CD4-positive, alpha-beta T cell (primary cell): Measurements from ENCODE around the gene ANKK1. TPM values are rescaled to one million over a fixed set of nuclear protein-coding genes. Genes with fewer than 3 reads are reported as not detected.

ENCODE experiments used
- ATAC-seq: fragments of 200-7000 bp; cut with Tn5 transposase; one replicate; pipeline ENCODE4 v1.10.0; 2022; ENCODE audit warnings: mild to moderate bottlenecking; ENCODE audit not compliant: poor library complexity
- CTCF ChIA-PET: fragments of 350-600 bp; sonication (Branson Sonifier 250); formaldehyde crosslinking; loops from one replicate; lab custom pipeline; 2021; ENCODE audit warnings: antibody characterized with exemption, inconsistent platforms; lab: Charles Lee
- POLR2A ChIA-PET: fragments of 350-600 bp; sonication (Branson Sonifier 250); formaldehyde crosslinking; loops from one replicate; lab custom pipeline; 2021; ENCODE audit warnings: antibody characterized with exemption, inconsistent platforms; lab: Charles Lee
- DNase-seq, 14 experiments: peaks; one replicate each; pipeline ENCODE4 v3.0.0-alpha.2; 2013 to 2020; ENCODE audit warnings: mixed read lengths in 2 of 14
- H3K27ac ChIP-seq, 2 donors: one replicate each; pipeline versions ENCODE4 v1.5.1 to v1.7.0; 2013; ENCODE audit warnings: low read length in 2 of 2, low read depth in 1 of 2, mild to moderate bottlenecking in 1 of 2
- H3K27me3 ChIP-seq, 2 experiments: 1 replicate in 1 of 2; 2 replicates in 1 of 2; pipeline versions ENCODE4 v1.6.1 to v1.7.0; 2013; ENCODE audit warnings: low read length in 2 of 2, control low read depth in 1 of 2, mild to moderate bottlenecking in 1 of 2, moderate library complexity in 1 of 2; ENCODE audit not compliant: insufficient read depth in 2 of 2, control insufficient read depth in 1 of 2
- H3K36me3 ChIP-seq: one replicate; pipeline ENCODE4 v1.6.1; 2013; ENCODE audit warnings: low read length, control low read depth; ENCODE audit not compliant: insufficient read depth
- H3K4me1 ChIP-seq: one replicate; pipeline ENCODE4 v1.6.1; 2013; ENCODE audit warnings: low read length, control low read depth; ENCODE audit not compliant: insufficient read depth
- H3K4me3 ChIP-seq: one replicate; pipeline ENCODE4 v1.5.1; 2013; ENCODE audit warnings: mild to moderate bottlenecking, low read length, moderate library complexity
- H3K9me3 ChIP-seq, 2 experiments: 1 replicate in 1 of 2; 2 replicates in 1 of 2; pipeline versions ENCODE4 v1.6.1 to v1.7.0; 2013; ENCODE audit warnings: low read length in 2 of 2, mild to moderate bottlenecking in 2 of 2, control low read depth in 1 of 2, moderate library complexity in 1 of 2; ENCODE audit not compliant: control insufficient read depth in 1 of 2, insufficient read depth in 1 of 2
- H3K27ac Mint-ChIP-seq: one replicate; pipeline ENCODE4 v1.8.0; 2020; ENCODE audit warnings: mixed read lengths
- H3K27me3 Mint-ChIP-seq: one replicate; pipeline ENCODE4 v1.8.0; 2021; ENCODE audit warnings: mixed read lengths
- H3K36me3 Mint-ChIP-seq: one replicate; pipeline ENCODE4 v1.8.0; 2021; ENCODE audit warnings: low read depth, mixed read lengths
- H3K4me1 Mint-ChIP-seq: one replicate; pipeline ENCODE4 v1.8.0; 2021; ENCODE audit warnings: low read depth, mixed read lengths
- H3K4me3 Mint-ChIP-seq: one replicate; pipeline ENCODE4 v1.8.0; 2020; ENCODE audit warnings: mild to moderate bottlenecking, mixed read lengths
- H3K9me3 Mint-ChIP-seq: one replicate; pipeline ENCODE4 v1.8.0; 2020; ENCODE audit warnings: mixed read lengths
- CTCF ChIP-seq: fragments of 200-600 bp; IDR thresholded peaks from one replicate; pipeline ENCODE4 v1.8.0; 2022; ENCODE audit warnings: antibody characterized with exemption, mild to moderate bottlenecking
- intact Hi-C, 2 experiments: fragments of 100-400 bp; cut with DNase I in 1 of 2; cut with micrococcal nuclease in 1 of 2; formaldehyde crosslinking; loops; one replicate each; pipeline versions ENCODE4 v1.15.1 to v1.9.0; 2023 to 2025; cut with DNase I, micrococcal nuclease
- total RNA-seq, 174 experiments: library from RNA in 2 of 174; stranded (reverse) in 2 of 174; gene quantifications; one replicate each; pipeline ENCODE4 v1.2.3 and lab custom pipeline; 2021 to 2026

The ANKK1 gene
- total RNA-seq, 2 experiments from 2014 or later: 1.2 to 1.6 TPM

DNA sequence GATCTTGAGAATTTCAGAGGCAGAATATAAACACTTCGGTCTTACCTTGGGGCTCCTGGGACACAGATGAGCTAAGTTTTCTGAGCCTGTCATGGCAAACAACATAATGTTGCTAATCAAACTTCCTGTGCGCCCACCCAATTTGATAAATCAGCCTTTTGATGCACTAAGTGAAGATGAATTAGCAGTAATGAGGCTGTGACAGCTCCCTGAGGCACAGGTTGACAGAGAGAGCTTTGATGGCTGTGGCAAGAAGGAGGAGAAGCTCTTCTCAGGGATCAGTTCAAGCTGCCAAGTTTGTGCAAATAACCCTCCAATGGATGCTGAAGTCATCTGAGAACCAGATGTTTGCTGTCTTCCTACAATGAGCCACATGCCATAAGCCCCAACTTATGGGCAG, 53.2 kb downstream of the ANKK1 start:
- DNase-seq: no peak
- Histone ChIP-seq H3K9me3 (no peaks in the 10 kb centered on the region), H3K4me3 (no peak overlapping the region), H3K27me3 (no peaks in the 10 kb centered on the region), H3K36me3 (no peaks in the 10 kb centered on the region), H3K4me1 (no peaks in the 10 kb centered on the region), H3K27ac (no peak overlapping the region)
- intact Hi-C loops: no loop called here
- Mint-ChIP-seq H3K27me3 (peaks cover 43% of the 10 kb centered on the region), H3K4me3 (no peak overlapping the region), H3K36me3 (no peaks in the 10 kb centered on the region), H3K9me3 (no peaks in the 10 kb centered on the region), H3K4me1 (no peaks in the 10 kb centered on the region), H3K27ac (no peak overlapping the region)
- no peak for TF ChIP-seq CTCF
- ChIA-PET POLR2A (no interaction called here), CTCF (no interaction called here)
- no peak for ATAC-seq

- Mint-ChIP-seq H3K4me1 (no peaks in the 10 kb centered on the region), H3K4me3 (no peak overlapping the region), H3K9me3 (no peaks in the 10 kb centered on the region), H3K27me3 (peaks cover 47% of the 10 kb centered on the region), H3K36me3 (no peaks in the 10 kb centered on the region), H3K27ac (no peak overlapping the region)
- intact Hi-C loops: no loop called here
- ATAC-seq (no peak), DNase-seq (no peak)
- ChIA-PET CTCF (no interaction called here), POLR2A (no interaction called here)
- no peak for TF ChIP-seq CTCF
- Histone ChIP-seq H3K9me3 (no peaks in the 10 kb centered on the region), H3K4me1 (no peaks in the 10 kb centered on the region), H3K36me3 (no peaks in the 10 kb centered on the region), H3K4me3 (no peak overlapping the region), H3K27me3 (no peaks in the 10 kb centered on the region), H3K27ac (no peak overlapping the region)
Observed at GRCh38 chr11:113444502-113445123, 57.0 kb downstream of the ANKK1 start.

DNA sequence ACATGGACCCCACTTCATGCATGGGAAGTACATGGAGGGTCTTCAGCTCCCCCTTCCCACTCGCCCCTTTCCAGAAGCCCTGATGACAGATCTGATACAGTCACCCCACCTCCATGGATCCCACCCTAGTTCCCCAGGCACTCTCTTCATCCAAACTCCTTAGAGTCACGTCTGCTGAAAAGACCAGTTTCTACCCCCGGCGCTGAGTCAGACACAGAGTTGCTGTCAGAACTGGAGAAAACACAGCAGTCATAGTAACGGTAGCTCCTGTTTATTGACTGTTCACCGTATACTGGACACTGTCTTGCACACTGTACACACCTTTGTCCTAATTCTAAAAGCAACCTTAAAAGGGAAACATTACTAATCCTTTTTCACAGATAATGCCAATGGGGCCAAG, 58.5 kb downstream of the ANKK1 start:
- Histone ChIP-seq H3K27me3 (no peaks in the 10 kb centered on the region), H3K27ac (no peak overlapping the region), H3K9me3 (no peaks in the 10 kb centered on the region), H3K4me3 (no peak overlapping the region), H3K4me1 (no peaks in the 10 kb centered on the region), H3K36me3 (no peaks in the 10 kb centered on the region)
- no peak for TF ChIP-seq CTCF
- Mint-ChIP-seq H3K4me1 (no peaks in the 10 kb centered on the region), H3K9me3 (no peaks in the 10 kb centered on the region), H3K4me3 (no peak overlapping the region), H3K27ac (no peak overlapping the region), H3K36me3 (no peaks in the 10 kb centered on the region), H3K27me3 (peaks cover 34% of the 10 kb centered on the region)
- no peak for DNase-seq
- ChIA-PET CTCF (no interaction called here), POLR2A (no interaction called here)
- ATAC-seq: no peak
- intact Hi-C loops: no loop called here
